Epithelial cell of umbilical artery (primary cell): ENCODE data around the gene CENPVL2. TPM values are rescaled to one million over a fixed set of nuclear protein-coding genes. Genes with fewer than 3 reads are reported as not detected.

Experiments used
- total RNA-seq: library from RNA; depleted of rRNA; stranded (reverse); fragments of >200 nt; gene quantifications from 2 replicates; pipeline ENCODE4 v1.2.3, GENCODE V29; 2014

CENPVL2 gene
- total RNA-seq = not detected in 2 replicates

DNA sequence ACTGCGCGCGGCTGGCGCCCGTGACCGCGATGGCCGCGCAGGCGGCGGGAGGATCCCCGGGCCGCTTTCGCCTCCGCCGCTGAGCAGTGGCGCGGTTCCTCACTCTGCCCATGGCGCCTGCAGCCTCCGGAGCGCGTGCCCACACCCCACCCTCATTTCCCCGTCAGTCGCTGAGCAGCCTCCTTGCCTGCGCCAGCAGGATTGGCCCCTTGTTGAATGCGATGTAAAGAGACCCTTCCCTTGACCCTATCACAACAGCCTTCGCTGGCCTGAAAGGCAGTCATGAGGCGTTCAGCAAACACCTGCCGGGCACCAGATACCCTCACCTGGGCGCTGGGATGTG is at the start of gene CENPVL2:
Gene CENPVL2, minus strand, starts transcription at position 112 of the 343 bp plus-strand sequence. Its CDS starts 0 bp downstream, at position 112.

DNA sequence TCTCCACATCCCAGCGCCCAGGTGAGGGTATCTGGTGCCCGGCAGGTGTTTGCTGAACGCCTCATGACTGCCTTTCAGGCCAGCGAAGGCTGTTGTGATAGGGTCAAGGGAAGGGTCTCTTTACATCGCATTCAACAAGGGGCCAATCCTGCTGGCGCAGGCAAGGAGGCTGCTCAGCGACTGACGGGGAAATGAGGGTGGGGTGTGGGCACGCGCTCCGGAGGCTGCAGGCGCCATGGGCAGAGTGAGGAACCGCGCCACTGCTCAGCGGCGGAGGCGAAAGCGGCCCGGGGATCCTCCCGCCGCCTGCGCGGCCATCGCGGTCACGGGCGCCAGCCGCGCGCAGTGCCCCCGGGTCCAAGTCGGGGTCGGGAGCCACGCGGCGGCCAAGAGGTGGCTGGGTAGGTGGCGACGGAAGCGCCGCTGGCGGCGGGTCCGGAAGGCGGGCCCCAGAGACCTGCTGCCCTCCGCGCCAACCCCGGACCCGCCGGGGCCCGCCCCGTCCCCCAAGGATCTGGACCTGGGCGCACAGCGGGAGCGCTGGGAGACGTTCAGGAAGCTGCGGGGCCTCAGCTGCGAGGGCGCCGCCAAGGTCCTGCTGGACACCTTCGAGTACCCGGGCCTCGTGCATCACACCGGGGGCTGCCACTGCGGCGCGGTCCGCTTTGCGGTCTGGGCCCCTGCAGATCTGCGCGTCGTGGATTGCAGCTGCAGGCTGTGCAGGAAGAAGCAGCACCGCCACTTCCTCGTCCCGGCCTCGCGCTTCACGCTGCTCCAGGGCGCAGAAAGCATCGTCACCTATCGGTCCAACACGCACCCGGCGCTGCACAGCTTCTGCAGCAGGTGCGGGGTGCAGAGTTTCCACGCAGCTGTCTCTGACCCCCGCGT is 27.9 kb upstream of the CENPVL2 start, which contains the start of gene CENPVL1:
Gene CENPVL1, plus strand, starts transcription at position 236 of the 888 bp plus-strand sequence. Its CDS starts 0 bp downstream, at position 236.

Other genes starting within 250 kb of the CENPVL2 start
- 5.6 and 11.0 TPM in 2 replicates for gene NUDT11, start 186.2 kb downstream of the CENPVL2 start, total RNA-seq
- under 0.01 TPM in 1 of 2 replicates, not detected in the other for gene CENPVL3, start 63.9 kb downstream of the CENPVL2 start, total RNA-seq
- not detected in 2 replicates for gene CENPVL1, start 27.7 kb upstream of the CENPVL2 start, total RNA-seq
- gene GSPT2, start 60.6 kb upstream of the CENPVL2 start, total RNA-seq = 5.8 and 7.4 TPM in 2 replicates
- 48.0 and 83.2 TPM in 2 replicates for gene MAGED1, start 210.8 kb upstream of the CENPVL2 start, total RNA-seq